Body of pancreas (tissue), 4 donors: ENCODE results near the gene GALNTL6. TPM values are rescaled to one million over a fixed set of nuclear protein-coding genes. Genes with fewer than 3 reads are reported as not detected.
A peak's percentile ranks its signal among the peaks of the same experiment; 100 is the strongest.

Experiments used
- ATAC-seq: fragments of 150-250 bp; one replicate; pipeline ENCODE4 v1.9.1; 2016
- DNase-seq, 4 donors: peaks; one replicate each; pipeline ENCODE4 v3.0.0-alpha.2; 2019
- H3K27ac ChIP-seq, 4 donors: fragments of 200-600 bp; sonication (generic); 1 replicate in 3 of 4; 2 replicates in 1 of 4; pipeline versions ENCODE4 v1.5.1 to v1.6.1; 2016 to 2019; ENCODE audit warnings: mild to moderate bottlenecking in 1 of 4, mixed read lengths in 1 of 4, moderate library complexity in 1 of 4
- H3K27me3 ChIP-seq, 2 donors: fragments of 200-600 bp; sonication (generic); one replicate each; pipeline ENCODE4 v1.6.0; 2016; ENCODE audit warnings: mild to moderate bottlenecking in 1 of 2
- H3K36me3 ChIP-seq, 2 donors: fragments of 200-600 bp; sonication (generic); replicated peaks in 1 of 2; 2 replicates each; pipeline ENCODE4 v1.5.1; 2016; ENCODE audit warnings: low read depth in 2 of 2; ENCODE audit not compliant: insufficient read depth in 1 of 2
- H3K4me1 ChIP-seq: fragments of 200-600 bp; sonication (generic); one replicate; pipeline ENCODE4 v1.6.0; 2016
- H3K4me3 ChIP-seq, 2 donors: fragments of 200-600 bp; sonication (generic); 1 replicate in 1 of 2; 2 replicates in 1 of 2; pipeline ENCODE4 v1.5.1; 2016 to 2019
- H3K9me3 ChIP-seq, 3 donors: fragments of 200-600 bp; sonication (generic); 1 replicate in 2 of 3; 2 replicates in 1 of 3; pipeline ENCODE4 v1.5.1; 2016
- CTCF ChIP-seq, 7 experiments: fragments of 450-650 bp in 4 of 7; fragments of 200-600 bp in 3 of 7; sonication (generic) in 3 of 7; IDR thresholded peaks; one replicate each; pipeline ENCODE4 v1.5.1; 2016 to 2019; ENCODE audit warnings: antibody characterized with exemption in 7 of 7
- POLR2A ChIP-seq, 3 donors: fragments of 450-650 bp; IDR thresholded peaks; one replicate each; pipeline ENCODE4 v1.6.1; 2016; ENCODE audit warnings: antibody characterized with exemption in 3 of 3, mild to moderate bottlenecking in 2 of 3
- WGBS, 2 donors: methylation state at CpG; one replicate each; pipeline ENCODE4 v1.1.5; 2017; 5-methylcytosine and 5-hydroxymethylcytosine counted together
- intact Hi-C: fragments of 100-400 bp; cut with DNase I; formaldehyde crosslinking; loops from one replicate; pipeline ENCODE4 v1.15.1; 2023
- total RNA-seq, 2 donors: library from RNA; depleted of rRNA; stranded (reverse); fragments of >200 nt; gene quantifications; one replicate each; pipeline ENCODE4 v1.1.0, GENCODE V29; 2016

GALNTL6 gene
- total RNA-seq, 2 donors from 2014 or later: 0.26 TPM; not detected in 1

GRCh38 chr4:172177382-172177781 is 364.2 kb downstream of the GALNTL6 start:
- TF ChIP-seq POLR2A (IDR thresholded peaks at IDR 0.05) (no peak), CTCF (IDR thresholded peaks at IDR 0.05) (no peak)
- no peaks in the 10 kb centered on the region for H3K36me3 ChIP-seq
- no peak for ATAC-seq
- intact Hi-C loops: no loop called here
- H3K9me3 ChIP-seq: peaks cover 0 to 5% (median 0%) of the 10 kb centered on the region in 3 donors
- H3K4me1 ChIP-seq: no peaks in the 10 kb centered on the region
- DNase-seq: no peak
- H3K27ac ChIP-seq: no peak overlapping the region
- H3K27me3 ChIP-seq: no peaks in the 10 kb centered on the region
- H3K4me3 ChIP-seq: no peak overlapping the region

- Histone ChIP-seq H3K9me3 (no peaks in the 10 kb centered on the region), H3K27ac (no peak overlapping the region), H3K4me3 (no peak overlapping the region), H3K4me1 (no peaks in the 10 kb centered on the region), H3K36me3 (no peaks in the 10 kb centered on the region), H3K27me3 (no peaks in the 10 kb centered on the region)
- WGBS, 2 donors: 64 to 71% methylated on average over 6 of the region's 6 CpGs
- no peak for TF ChIP-seq CTCF (IDR thresholded peaks at IDR 0.05)
- TF ChIP-seq POLR2A (IDR thresholded peaks at IDR 0.05): no peak
- no peak for DNase-seq
- intact Hi-C loops: no loop called here
- no peak for ATAC-seq
Observed at GRCh38 chr4:172188248-172188988, 375.2 kb downstream of the GALNTL6 start.

- Histone ChIP-seq H3K27me3 (no peaks in the 10 kb centered on the region), H3K36me3 (no peaks in the 10 kb centered on the region), H3K4me3 (no peak overlapping the region), H3K27ac (no peak overlapping the region), H3K9me3 (no peaks in the 10 kb centered on the region), H3K4me1 (no peaks in the 10 kb centered on the region)
- no peak for ATAC-seq
- no peak for DNase-seq
- TF ChIP-seq CTCF (IDR thresholded peaks at IDR 0.05) (peak in 6 of 7 experiments; percentile 31 to 52 (median 43)), POLR2A (IDR thresholded peaks at IDR 0.05) (no peak)
- intact Hi-C loops: no loop called here
Observed at GRCh38 chr4:172202480-172203076, 389.4 kb downstream of the GALNTL6 start.

- WGBS, 2 donors: 32 to 42% methylated on average over 3 of the region's 3 CpGs
- DNase-seq (no peak), ATAC-seq (no peak)
- no peaks in the 10 kb centered on the region for H3K9me3 ChIP-seq
- no peak overlapping the region for H3K4me3 ChIP-seq
- H3K4me1 ChIP-seq: no peaks in the 10 kb centered on the region
- H3K27ac ChIP-seq: no peak overlapping the region
- intact Hi-C loops: no loop called here
- H3K36me3 ChIP-seq: no peaks in the 10 kb centered on the region
- TF ChIP-seq POLR2A (IDR thresholded peaks at IDR 0.05) (no peak), CTCF (IDR thresholded peaks at IDR 0.05) (no peak)
- H3K27me3 ChIP-seq: no peaks in the 10 kb centered on the region
Observed at GRCh38 chr4:172207258-172207657, 394.1 kb downstream of the GALNTL6 start.

GRCh38 chr4:172207886-172208285 is 394.7 kb downstream of the GALNTL6 start:
- Histone ChIP-seq H3K27ac (no peak overlapping the region), H3K27me3 (no peaks in the 10 kb centered on the region), H3K9me3 (no peaks in the 10 kb centered on the region), H3K4me1 (no peaks in the 10 kb centered on the region), H3K4me3 (no peak overlapping the region), H3K36me3 (no peaks in the 10 kb centered on the region)
- 37 to 40% methylated on average over 3 of the region's 3 CpGs for WGBS, 2 donors
- intact Hi-C loops: no loop called here
- TF ChIP-seq CTCF (IDR thresholded peaks at IDR 0.05): no peak
- no peak for TF ChIP-seq POLR2A (IDR thresholded peaks at IDR 0.05)
- DNase-seq (no peak), ATAC-seq (no peak)
